Astrocyte (in vitro differentiated cells and primary cell): Measurements from ENCODE around the gene CPXM2. TPM values are rescaled to one million over a fixed set of nuclear protein-coding genes. Genes with fewer than 3 reads are reported as not detected.

ENCODE experiments used
- DNase-seq: peaks from one replicate; pipeline ENCODE4 v3.0.0-alpha.2; 2010; ENCODE audit warnings: low read depth
- FAIRE-seq: peaks from 2 replicates; lab custom pipeline; 2011; peaks lifted over from hg19 to GRCh38; lab: Jason Lieb, UNC
- H2AFZ ChIP-seq: 2 replicates; pipeline ENCODE4 v1.6.0; 2012; ENCODE audit warnings: low read depth, low read length, inconsistent platforms
- H3K27ac ChIP-seq: 2 replicates; pipeline ENCODE4 v1.5.1; 2011; ENCODE audit warnings: low read depth, low read length, inconsistent platforms
- H3K27me3 ChIP-seq: 2 replicates; pipeline ENCODE4 v1.6.0; 2011; ENCODE audit warnings: low read length, inconsistent platforms; ENCODE audit not compliant: insufficient read depth
- H3K36me3 ChIP-seq: 2 replicates; pipeline ENCODE4 v1.5.1; 2011; ENCODE audit warnings: low read length, inconsistent platforms; ENCODE audit not compliant: insufficient read depth
- H3K4me1 ChIP-seq: 2 replicates; pipeline ENCODE4 v1.5.1; 2011; ENCODE audit warnings: low read length, inconsistent platforms; ENCODE audit not compliant: insufficient read depth
- H3K4me2 ChIP-seq: 2 replicates; pipeline ENCODE4 v1.6.0; 2012; ENCODE audit warnings: low read length, inconsistent platforms
- H3K4me3 ChIP-seq: 2 replicates; pipeline ENCODE4 v1.5.1; 2011; ENCODE audit warnings: low read depth, mild to moderate bottlenecking, low read length, inconsistent platforms; ENCODE audit not compliant: insufficient read depth
- H3K79me2 ChIP-seq: 2 replicates; pipeline ENCODE4 v1.6.0; 2012; ENCODE audit warnings: mild to moderate bottlenecking, low read length, inconsistent platforms; ENCODE audit not compliant: insufficient read depth
- H3K9ac ChIP-seq: 2 replicates; pipeline ENCODE4 v1.6.0; 2012; ENCODE audit warnings: mild to moderate bottlenecking, low read length, inconsistent platforms
- H3K9me3 ChIP-seq: 2 replicates; pipeline ENCODE4 v1.5.1; 2012; ENCODE audit warnings: low read depth, mild to moderate bottlenecking, low read length, inconsistent platforms; ENCODE audit not compliant: insufficient read depth
- H4K20me1 ChIP-seq: 2 replicates; pipeline ENCODE4 v1.6.0; 2012; ENCODE audit warnings: low read length, inconsistent platforms; ENCODE audit not compliant: insufficient read depth
- H3K27ac Mint-ChIP-seq: one replicate; pipeline ENCODE4 v1.8.0; 2021; ENCODE audit warnings: mild to moderate bottlenecking, mixed read lengths; ENCODE audit not compliant: unreplicated experiment
- H3K27me3 Mint-ChIP-seq: one replicate; pipeline ENCODE4 v1.8.0; 2021; ENCODE audit warnings: low read depth, mixed read lengths; ENCODE audit not compliant: unreplicated experiment
- H3K36me3 Mint-ChIP-seq: one replicate; pipeline ENCODE4 v1.8.0; 2021; ENCODE audit warnings: low read depth, mixed read lengths; ENCODE audit not compliant: unreplicated experiment
- H3K4me1 Mint-ChIP-seq: one replicate; pipeline ENCODE4 v1.8.0; 2021; ENCODE audit warnings: low read depth, mixed read lengths; ENCODE audit not compliant: unreplicated experiment
- H3K4me3 Mint-ChIP-seq: one replicate; pipeline ENCODE4 v1.8.0; 2021; ENCODE audit warnings: mild to moderate bottlenecking, moderate library complexity, mixed read lengths; ENCODE audit not compliant: unreplicated experiment
- H3K9me3 Mint-ChIP-seq: one replicate; pipeline ENCODE4 v1.8.0; 2021; ENCODE audit warnings: mild to moderate bottlenecking, mixed read lengths; ENCODE audit not compliant: unreplicated experiment
- CTCF ChIP-seq: IDR thresholded peaks from 2 replicates; pipeline ENCODE4 v1.5.1; 2011; ENCODE audit warnings: low read depth, mild to moderate bottlenecking, inconsistent platforms, low read length, moderate library complexity; ENCODE audit not compliant: insufficient read depth
- EZH2 ChIP-seq: IDR thresholded peaks from 2 replicates; pipeline ENCODE4 v1.6.1; 2012; ENCODE audit warnings: mild to moderate bottlenecking, low read length, inconsistent platforms; ENCODE audit not compliant: insufficient read depth
- total RNA-seq: library from RNA; stranded (reverse); gene quantifications from 2 replicates; pipeline ENCODE4 v1.2.1, GENCODE V29; 2021

CPXM2 gene
- total RNA-seq, 1 donor from 2014 or later: 5.2 TPM

- Histone ChIP-seq H3K27me3 (no peaks in the 10 kb centered on the region), H3K4me1 (no peaks in the 10 kb centered on the region), H3K9me3 (no peaks in the 10 kb centered on the region), H3K9ac (no peak overlapping the region), H3K27ac (no peak overlapping the region), H3K4me3 (no peak overlapping the region), H3K36me3 (no peaks in the 10 kb centered on the region), H3K4me2 (no peak overlapping the region), H4K20me1 (no peaks in the 10 kb centered on the region), H3K79me2 (no peaks in the 10 kb centered on the region), H2AFZ (no peak overlapping the region)
- FAIRE-seq (no peak), DNase-seq (no peak)
- H3K4me3 Mint-ChIP-seq: no peak overlapping the region
- peaks cover 6% of the 10 kb centered on the region for H3K9me3 Mint-ChIP-seq
- peaks cover 4% of the 10 kb centered on the region for H3K36me3 Mint-ChIP-seq
- no peak overlapping the region for H3K27ac Mint-ChIP-seq
- TF ChIP-seq CTCF (no peak), EZH2 (no peak)
- H3K4me1 Mint-ChIP-seq: peaks cover 9% of the 10 kb centered on the region
- peaks cover 36% of the 10 kb centered on the region for H3K27me3 Mint-ChIP-seq
Observed at GRCh38 chr10:123783296-123783695, 108.3 kb downstream of the CPXM2 start.

- Mint-ChIP-seq H3K27ac (no peak overlapping the region), H3K27me3 (peaks cover 40% of the 10 kb centered on the region), H3K9me3 (peaks cover 7% of the 10 kb centered on the region), H3K4me3 (no peak overlapping the region), H3K36me3 (peaks cover 4% of the 10 kb centered on the region), H3K4me1 (peaks cover 9% of the 10 kb centered on the region)
- H2AFZ ChIP-seq: no peak overlapping the region
- FAIRE-seq: no peak
- H3K4me3 ChIP-seq: no peak overlapping the region
- H3K9me3 ChIP-seq: no peaks in the 10 kb centered on the region
- no peaks in the 10 kb centered on the region for H3K79me2 ChIP-seq
- H4K20me1 ChIP-seq: no peaks in the 10 kb centered on the region
- H3K27me3 ChIP-seq: no peaks in the 10 kb centered on the region
- TF ChIP-seq EZH2 (no peak), CTCF (no peak)
- H3K36me3 ChIP-seq: no peaks in the 10 kb centered on the region
- no peak overlapping the region for H3K4me2 ChIP-seq
- no peak overlapping the region for H3K27ac ChIP-seq
- no peak for DNase-seq
- H3K4me1 ChIP-seq: no peaks in the 10 kb centered on the region
- no peak overlapping the region for H3K9ac ChIP-seq
Observed at GRCh38 chr10:123782549-123782948, 109.1 kb downstream of the CPXM2 start.

GRCh38 chr10:123781956-123782500 is 109.6 kb downstream of the CPXM2 start:
- H3K9me3 ChIP-seq: no peaks in the 10 kb centered on the region
- no peak overlapping the region for H3K9ac ChIP-seq
- no peaks in the 10 kb centered on the region for H4K20me1 ChIP-seq
- TF ChIP-seq CTCF (no peak), EZH2 (no peak)
- H3K4me2 ChIP-seq: no peak overlapping the region
- no peak overlapping the region for H3K27ac ChIP-seq
- peaks cover 9% of the 10 kb centered on the region for H3K4me1 Mint-ChIP-seq
- peaks cover 41% of the 10 kb centered on the region for H3K27me3 Mint-ChIP-seq
- no peaks in the 10 kb centered on the region for H3K4me1 ChIP-seq
- H3K79me2 ChIP-seq: no peaks in the 10 kb centered on the region
- no peaks in the 10 kb centered on the region for H3K36me3 ChIP-seq
- no peaks in the 10 kb centered on the region for H3K27me3 ChIP-seq
- no peak overlapping the region for H2AFZ ChIP-seq
- DNase-seq (no peak), FAIRE-seq (no peak)
- no peak overlapping the region for H3K27ac Mint-ChIP-seq
- H3K4me3 ChIP-seq: no peak overlapping the region
- no peak overlapping the region for H3K4me3 Mint-ChIP-seq
- H3K36me3 Mint-ChIP-seq: peaks cover 2% of the 10 kb centered on the region
- peaks cover 6% of the 10 kb centered on the region for H3K9me3 Mint-ChIP-seq
